GM19467 (cell line): ENCODE data around the gene RMDN2.
"Not testable (repeated sequence)": the region's sequence is repeated elsewhere in the genome, so short reads cannot be mapped to it uniquely, and the experiment has no call there.

ENCODE experiments used
- ATAC-seq: cut with Tn5 transposase; IDR thresholded peaks from one replicate; pipeline ENCODE4 v1.9.1; 2021; ENCODE audit warnings: mild to moderate bottlenecking, moderate library complexity; ENCODE audit not compliant: unreplicated experiment

RMDN2 gene

GRCh38 chr2:37985333-37985732, 60.2 kb downstream of the RMDN2 start:
- no peak for ATAC-seq

DNA sequence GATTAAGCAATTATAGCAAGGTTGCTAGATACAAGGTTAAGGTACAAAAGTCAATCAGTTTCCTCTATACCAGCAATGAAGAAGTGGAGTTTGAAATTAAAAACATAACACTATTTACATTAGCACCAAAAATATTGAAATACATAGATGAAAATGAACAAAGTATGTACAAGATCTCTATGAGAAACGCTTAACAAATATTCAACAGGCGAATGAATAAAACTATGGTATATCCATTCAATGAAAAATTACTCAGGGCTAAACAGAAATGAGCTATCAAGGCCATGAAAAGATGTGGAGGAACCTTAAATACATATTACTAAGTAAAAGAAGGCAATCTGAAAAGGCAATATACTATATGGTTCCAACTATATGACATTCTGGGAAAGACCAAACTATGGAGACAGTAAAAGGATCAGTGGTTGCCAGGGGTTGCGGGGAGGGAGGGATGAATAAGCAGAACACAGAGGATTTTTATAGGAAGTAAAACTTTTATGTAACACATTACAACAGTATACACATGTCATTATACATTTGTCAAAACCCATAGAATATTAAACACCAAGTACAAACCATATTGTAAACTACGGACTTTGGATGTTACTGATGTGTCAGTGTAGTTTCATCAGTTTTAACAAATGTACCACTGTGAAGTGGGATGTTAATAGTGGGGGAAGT, 62.1 kb downstream of the RMDN2 start:
- no peak for ATAC-seq

DNA sequence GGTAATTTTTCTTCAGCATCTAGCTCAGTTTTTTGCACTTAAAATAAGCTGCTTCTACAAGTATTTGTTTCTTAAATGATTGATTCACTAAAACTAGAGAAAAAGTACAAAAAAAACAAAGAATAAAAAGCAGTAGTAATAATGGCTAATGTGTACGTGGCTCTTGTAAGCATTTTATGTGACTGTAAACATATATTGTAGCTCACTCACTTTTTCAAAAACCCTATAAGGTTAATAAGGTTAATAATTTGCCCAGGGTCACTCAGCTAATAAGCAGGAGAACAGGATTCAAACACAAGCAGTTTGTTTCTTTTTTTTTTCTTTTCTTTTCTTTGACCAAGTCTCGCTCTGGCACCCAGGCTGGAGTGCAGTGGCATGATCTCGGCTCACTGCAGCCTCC, 67.5 kb downstream of the RMDN2 start:
- ATAC-seq, result no peak

GRCh38 chr2:37993143-37993542, 68.1 kb downstream of the RMDN2 start:
- ATAC-seq, result no peak

DNA sequence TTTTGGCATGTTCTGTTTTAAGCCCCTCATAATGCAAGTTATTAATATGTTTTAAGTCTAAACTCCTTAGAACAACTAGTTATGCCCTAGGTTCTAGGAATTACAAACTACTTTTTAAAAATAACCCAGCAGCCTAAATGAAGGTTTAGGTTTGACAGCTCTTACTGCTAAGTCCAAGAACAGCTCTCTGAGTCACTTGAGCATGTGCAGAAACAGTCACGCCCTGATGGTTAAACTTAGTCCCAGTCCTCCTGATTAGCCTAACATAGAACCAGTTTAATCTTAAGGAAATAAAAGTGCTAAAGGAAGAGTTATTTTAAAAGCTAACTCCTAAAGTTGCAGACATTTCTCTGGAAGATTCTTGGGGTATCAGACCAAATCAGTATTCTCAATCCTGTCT, 72.5 kb downstream of the RMDN2 start:
- ATAC-seq, result no peak

DNA sequence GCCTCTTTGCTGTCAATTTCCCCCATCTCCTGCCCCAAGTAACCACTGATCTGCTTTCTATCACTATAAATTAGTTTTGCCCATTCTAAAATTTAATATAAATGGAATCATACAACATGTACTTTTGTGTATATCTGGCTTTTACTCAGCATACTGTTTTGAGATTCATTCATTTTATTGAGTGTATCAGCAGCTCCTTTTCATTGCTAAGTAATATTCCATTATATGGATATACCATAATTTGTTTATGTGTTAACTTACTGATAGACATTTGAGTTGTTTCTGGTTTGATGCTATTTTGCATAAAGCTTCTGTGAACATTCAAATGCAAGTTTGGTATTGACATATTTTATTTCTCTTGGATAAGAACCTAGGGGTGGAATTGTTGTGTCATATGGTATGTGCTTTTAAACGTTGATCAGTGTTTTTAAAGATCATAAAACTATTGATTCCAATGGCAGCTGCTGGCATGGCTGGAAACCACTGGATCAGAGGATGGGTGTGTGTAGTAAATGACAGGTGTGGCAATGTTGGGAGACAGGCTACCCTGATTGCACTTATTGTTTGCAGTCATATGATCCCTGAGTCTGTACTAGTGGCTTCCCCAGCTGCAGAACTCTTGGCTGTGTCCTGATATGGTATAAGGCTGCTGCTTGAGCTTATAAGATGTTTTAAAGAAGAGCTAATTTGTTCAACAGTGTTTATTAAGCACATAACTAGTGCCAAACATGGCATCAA, 75.6 kb downstream of the RMDN2 start:
- no peak for ATAC-seq

DNA sequence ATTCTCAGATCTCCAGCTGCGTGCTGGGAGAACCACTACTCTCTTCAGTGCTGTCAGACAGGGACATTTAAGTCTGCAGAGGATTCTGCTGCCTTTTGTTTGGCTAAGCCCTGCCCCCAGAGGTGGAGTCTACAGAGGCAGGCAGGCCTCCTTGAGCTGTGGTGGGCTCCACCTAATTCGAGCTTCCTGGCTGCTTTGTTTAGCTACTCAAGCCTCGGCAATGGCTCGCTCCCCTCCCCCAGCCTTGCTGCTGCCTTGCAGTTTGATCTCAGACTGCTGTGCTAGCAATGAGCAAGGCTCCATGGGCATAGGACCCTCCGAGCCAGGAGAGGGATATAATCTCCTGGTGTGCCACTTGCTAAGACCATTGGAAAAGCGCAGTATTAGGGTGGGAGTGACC, 85.1 kb downstream of the RMDN2 start:
- not testable (repeated sequence) for ATAC-seq

- no peak for ATAC-seq
Measured at GRCh38 chr2:38010995-38011394, 85.9 kb downstream of the RMDN2 start.

GRCh38 chr2:38013158-38013752, 88.2 kb downstream of the RMDN2 start:
- no peak for ATAC-seq

DNA sequence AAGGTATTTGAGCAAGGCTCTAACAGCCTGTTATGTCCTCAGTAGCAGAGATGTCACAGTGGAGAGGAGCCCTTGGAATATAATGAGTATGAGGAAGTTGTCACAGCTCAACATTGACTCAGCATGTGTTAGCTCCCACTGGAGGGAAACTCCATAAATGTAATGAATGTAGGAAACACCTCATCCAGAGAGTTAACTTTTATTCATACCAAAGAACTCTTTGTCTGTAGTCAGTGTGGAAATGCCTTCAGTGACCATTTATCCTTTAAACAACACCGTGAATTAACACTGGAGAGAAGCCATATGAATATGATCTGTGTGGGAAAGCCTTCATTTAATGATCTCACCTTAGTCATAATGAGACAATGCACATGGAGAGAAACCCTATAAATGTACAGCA, 91.1 kb downstream of the RMDN2 start:
- ATAC-seq, result no peak

GRCh38 chr2:38017836-38018235, 92.7 kb downstream of the RMDN2 start:
- ATAC-seq, result no peak

DNA sequence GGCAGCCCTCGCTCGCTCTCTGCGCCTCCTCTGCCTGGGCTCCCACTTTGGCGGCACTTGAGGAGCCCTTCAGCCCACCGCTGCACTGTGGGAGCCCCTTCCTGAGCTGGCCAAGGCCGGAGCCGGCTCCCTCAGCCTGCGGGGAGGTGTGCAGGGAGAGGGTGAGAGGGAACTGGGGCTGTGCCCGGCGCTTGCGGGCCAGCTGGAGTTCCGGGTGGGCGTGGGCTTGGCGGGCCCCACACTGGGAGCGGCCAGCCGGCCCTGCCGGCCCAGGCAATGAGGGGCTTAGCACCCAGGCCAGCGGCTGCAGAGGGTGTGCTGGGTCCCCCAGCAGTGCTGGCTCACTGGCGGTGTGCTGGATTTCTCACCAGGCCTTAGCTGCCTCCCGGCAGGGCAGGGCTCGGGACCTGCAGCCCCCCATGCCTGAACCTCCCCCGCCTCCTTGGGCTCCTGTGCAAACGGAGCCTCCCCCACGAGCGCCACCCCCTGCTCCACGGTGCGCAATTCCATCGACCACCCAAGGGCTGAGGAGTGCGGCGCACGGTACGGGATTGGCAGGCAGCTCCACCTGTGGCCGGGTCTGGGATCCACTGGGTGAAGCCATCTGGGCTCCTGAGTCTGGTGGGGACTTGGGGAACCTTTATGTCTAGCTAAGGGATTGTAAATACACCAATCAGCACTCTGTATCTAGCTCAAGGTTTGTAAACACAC, 95.4 kb downstream of the RMDN2 start:
- not testable (repeated sequence) for ATAC-seq

DNA sequence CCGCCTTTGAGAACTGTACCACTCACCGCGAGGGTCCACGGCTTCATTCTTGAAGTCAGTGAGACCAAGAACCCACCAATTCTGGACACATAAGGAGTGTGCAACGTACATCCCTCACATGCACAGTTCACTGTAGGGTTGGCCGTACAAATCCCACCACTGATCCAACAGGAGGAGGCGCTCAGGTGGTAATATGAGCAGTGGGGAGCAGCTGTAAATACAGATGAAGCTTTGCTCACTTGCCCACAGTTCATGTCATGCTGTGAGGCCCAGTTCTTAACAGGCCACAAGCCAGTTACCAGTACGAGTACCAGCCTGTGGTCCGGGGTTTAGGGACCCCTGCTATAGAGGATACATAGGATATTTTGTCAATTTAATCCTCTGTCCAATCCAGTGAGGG, 96.5 kb downstream of the RMDN2 start:
- ATAC-seq, result no peak

GRCh38 chr2:38026846-38027245, 101.8 kb downstream of the RMDN2 start:
- no peak for ATAC-seq

- ATAC-seq, result no peak
Measured at GRCh38 chr2:38028829-38029228, 103.7 kb downstream of the RMDN2 start.

- ATAC-seq, result no peak
Measured at GRCh38 chr2:38029512-38029911, 104.4 kb downstream of the RMDN2 start.

- ATAC-seq, result no peak
Measured at GRCh38 chr2:38030635-38031355, 105.7 kb downstream of the RMDN2 start.

DNA sequence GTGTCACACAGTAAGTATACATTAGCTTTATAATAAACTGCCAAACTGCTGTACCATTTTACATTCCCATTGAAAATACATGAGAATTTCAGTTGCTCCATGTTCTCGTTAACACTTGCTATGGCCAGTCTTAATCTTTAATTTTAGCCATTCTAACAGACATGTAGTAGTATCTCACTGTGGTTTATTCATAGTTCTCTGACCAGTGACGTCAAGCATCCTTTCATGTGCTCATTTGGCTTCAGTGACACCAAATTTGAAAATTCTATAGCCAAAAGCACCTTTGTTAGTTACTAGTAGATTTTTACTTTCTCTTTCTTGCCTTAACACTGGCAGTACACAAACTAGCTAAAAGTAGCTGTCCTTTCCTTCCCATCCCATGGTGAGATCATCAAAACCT, 107.9 kb downstream of the RMDN2 start:
- no peak for ATAC-seq

GRCh38 chr2:38033646-38034045, 108.6 kb downstream of the RMDN2 start:
- ATAC-seq, result no peak

DNA sequence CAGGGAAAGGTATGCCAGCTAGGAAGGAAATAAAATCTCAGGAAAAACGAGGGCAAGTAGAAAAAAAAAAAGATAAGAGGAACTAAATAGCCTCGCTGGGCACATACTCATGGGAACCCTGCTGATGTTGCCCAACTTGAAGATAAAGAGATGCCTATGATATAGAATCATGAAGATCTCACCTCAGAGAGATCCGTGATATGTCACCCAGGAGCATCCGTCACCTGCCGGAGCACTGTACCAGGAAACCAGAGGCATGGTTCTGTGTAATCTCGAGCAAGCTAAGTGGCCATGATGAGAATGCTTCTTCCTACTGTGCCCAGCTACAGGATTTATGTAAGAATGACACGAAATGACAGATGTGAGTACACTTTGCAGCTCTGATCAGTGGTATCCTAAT, 110.9 kb downstream of the RMDN2 start:
- ATAC-seq, result no peak

DNA sequence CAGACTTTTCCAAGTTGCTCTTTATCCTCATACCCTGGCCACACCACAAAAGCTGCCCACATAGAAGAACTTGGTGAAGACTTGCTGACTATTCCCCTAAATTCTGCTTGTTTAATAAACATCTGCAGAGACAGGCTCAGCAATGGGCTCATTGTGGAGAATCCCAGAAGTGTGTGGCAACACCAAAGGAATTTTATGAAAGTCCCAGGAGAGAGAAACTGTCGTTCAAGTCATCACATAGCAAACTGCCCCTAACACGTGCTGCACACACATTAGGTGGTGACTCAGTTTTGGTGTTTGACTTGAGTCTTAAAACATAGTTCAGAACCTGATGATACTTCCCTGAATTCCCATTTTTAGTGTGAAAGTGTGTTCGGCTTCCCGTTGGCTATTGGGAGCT, 112.2 kb downstream of the RMDN2 start:
- ATAC-seq, result no peak
